Stimulated activated CD8-positive, alpha-beta memory T cell treated with anti-CD3 and anti-CD28 coated beads, Interleukin-4, amount 100 ng/mL, for 1 hour (primary cell): ENCODE data around the gene DMRTA1.
"Not testable (repeated sequence)": the region's sequence is repeated elsewhere in the genome, so short reads cannot be mapped to it uniquely, and the experiment has no call there.

ENCODE experiments used
- DNase-seq, 2 donors: peaks; one replicate each; pipeline ENCODE4 v3.0.0-alpha.2; 2020; ENCODE audit warnings: low read depth in 2 of 2, low spot score in 1 of 2

DMRTA1 gene

GRCh38 chr9:22446589-22446949, at the start of gene DMRTA1:
Gene DMRTA1 (plus strand): TSS chr9:22446824. CDS start chr9:22447066, 242 bp downstream.
- no peak for DNase-seq

DNA sequence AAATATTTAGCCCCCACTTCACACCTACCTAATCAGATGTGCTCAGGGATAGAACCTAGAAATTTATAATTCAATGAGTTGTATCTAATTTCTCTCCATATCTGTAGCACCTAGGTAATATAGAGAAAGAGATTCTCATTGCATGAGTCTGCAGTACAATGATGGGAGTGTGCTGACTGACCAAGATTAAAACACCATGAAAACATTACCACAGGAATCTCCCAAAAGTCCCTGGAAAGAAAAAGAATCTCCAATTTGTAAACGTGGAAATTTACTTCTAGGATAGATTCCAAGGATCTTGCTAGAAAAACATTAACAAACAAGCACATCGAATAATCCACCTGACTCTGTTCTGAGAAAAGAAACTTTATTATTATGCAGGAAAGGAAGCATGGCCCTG, 45.0 kb upstream of the DMRTA1 start:
- no peak for DNase-seq

- DNase-seq = no peak
These were observed 40.6 kb upstream of the DMRTA1 start for GRCh38 chr9:22405869-22406659.

- no peak for DNase-seq
These were observed 32.7 kb upstream of the DMRTA1 start for GRCh38 chr9:22413884-22414283.

- no peak for DNase-seq
These were observed 30.5 kb upstream of the DMRTA1 start for GRCh38 chr9:22415941-22416691.

- no peak for DNase-seq
These were observed 29.9 kb upstream of the DMRTA1 start for GRCh38 chr9:22416692-22417060.

DNA sequence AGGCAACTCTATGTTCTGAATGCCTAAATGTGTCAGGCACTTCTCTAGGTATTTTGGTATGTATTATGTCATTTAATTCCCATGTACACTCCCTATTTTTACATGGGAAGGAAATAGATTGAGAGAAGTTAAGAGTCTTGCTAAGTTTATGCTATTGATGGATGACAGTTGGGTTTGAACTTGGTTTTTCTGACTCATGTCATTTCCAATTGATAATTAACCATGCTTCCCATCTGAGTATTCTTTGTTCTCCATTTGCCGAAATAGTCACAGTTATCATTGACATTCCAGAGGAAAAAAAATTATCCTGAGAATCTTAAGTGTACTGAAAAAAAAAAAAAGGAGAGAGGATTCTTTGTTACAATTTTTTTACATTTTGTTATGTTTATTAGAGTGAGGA, 23.1 kb upstream of the DMRTA1 start:
- no peak for DNase-seq

DNA sequence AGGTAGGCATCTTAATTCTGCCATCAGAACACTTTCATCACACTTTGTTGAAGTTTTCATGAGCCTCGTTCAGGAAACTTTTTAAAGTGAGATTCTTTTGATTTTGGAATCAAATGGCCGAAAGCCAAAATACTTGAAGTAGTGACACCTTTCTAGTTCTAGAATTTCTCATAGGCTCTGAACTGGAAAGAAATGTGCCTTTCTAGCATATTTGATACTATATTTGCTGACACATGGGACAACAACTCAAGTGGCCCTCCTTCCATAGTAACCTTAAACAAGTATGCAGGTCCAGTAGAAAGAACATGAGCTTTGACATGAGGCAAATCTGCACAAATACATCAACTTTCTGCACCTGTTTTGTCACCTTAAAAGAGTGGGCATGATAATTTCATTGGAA, 22.0 kb upstream of the DMRTA1 start:
- no peak for DNase-seq

- no peak for DNase-seq
These were observed 21.1 kb upstream of the DMRTA1 start for GRCh38 chr9:22425551-22425950.

GRCh38 chr9:22427226-22427880, 19.3 kb upstream of the DMRTA1 start:
- DNase-seq = no peak

GRCh38 chr9:22433691-22434090, 12.9 kb upstream of the DMRTA1 start:
- no peak for DNase-seq

DNA sequence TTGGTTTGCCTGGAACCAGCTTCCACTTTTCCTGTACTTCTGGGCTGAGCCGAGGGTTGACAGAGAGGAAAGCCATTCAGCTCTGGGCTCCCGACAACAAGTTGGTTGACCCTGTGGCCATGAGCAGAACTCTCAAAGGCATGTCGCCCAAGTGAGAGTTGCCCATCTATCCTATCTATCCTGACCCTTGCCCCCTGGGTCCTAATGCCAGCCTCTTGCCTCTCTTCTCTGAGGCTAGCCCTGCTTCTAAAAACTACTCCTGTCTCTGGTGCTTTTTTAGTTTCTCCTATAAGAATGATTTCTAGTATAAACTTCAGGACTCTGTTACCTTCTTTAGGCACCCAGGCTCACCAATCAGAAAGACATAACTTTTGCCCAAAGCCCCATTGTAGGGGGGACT, 11.4 kb upstream of the DMRTA1 start:
- DNase-seq = not testable (repeated sequence)

GRCh38 chr9:22437461-22438067, 9.1 kb upstream of the DMRTA1 start:
- not testable (repeated sequence) for DNase-seq

DNA sequence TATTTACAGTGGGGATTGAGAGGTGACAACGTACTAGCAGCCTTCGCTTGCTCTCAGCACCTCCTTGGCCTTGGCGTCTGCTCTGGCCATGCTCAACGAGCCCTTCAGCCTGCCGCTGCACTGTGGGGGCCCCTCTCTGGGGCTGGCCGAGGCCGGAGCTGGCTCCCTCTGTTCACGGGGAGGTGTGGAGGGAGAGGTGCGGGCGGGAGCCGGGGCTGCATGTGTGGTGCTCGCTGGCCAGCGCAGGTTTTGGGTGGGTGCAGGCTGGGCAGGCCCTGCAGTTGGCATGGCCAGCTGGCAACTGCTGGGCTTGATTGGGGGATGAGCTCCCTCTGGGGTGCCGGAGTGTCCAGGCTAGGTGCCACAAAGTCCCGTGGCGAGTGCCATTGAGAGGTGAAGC, 5.8 kb upstream of the DMRTA1 start:
- DNase-seq = no peak

DNA sequence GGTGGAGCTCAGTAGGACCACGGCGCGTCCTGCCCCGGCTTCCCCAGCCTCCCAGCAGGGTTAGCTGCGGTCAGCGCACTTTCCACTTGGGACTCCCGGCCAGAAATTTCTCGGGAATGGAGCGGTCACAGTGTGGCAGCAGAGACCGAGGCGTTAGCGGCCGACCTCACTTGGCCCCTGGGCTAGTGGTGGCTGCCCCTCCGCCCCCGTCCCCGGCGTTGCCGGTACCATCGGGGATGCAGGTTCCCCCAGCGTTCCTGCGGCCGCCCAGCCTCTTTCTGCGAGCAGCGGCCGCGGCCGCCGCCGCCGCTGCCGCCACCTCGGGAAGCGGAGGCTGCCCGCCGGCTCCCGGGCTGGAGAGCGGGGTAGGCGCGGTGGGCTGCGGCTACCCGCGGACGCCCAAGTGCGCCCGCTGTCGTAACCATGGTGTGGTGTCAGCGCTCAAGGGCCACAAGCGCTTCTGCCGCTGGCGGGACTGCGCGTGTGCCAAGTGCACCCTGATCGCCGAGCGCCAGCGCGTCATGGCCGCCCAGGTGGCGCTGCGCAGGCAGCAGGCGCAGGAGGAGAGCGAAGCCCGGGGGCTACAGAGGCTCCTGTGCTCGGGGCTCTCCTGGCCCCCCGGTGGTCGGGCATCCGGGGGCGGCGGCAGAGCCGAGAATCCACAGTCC, 460 bp downstream of the DMRTA1 start:
- DNase-seq = no peak

GRCh38 chr9:22447618-22448305, 1.1 kb downstream of the DMRTA1 start:
- DNase-seq = no peak

- DNase-seq = no peak
These were observed 3.1 kb downstream of the DMRTA1 start for GRCh38 chr9:22449719-22450118.

- no peak for DNase-seq
These were observed 5.9 kb downstream of the DMRTA1 start for GRCh38 chr9:22452415-22453010.

- no peak for DNase-seq
These were observed 7.4 kb downstream of the DMRTA1 start for GRCh38 chr9:22454016-22454415.

DNA sequence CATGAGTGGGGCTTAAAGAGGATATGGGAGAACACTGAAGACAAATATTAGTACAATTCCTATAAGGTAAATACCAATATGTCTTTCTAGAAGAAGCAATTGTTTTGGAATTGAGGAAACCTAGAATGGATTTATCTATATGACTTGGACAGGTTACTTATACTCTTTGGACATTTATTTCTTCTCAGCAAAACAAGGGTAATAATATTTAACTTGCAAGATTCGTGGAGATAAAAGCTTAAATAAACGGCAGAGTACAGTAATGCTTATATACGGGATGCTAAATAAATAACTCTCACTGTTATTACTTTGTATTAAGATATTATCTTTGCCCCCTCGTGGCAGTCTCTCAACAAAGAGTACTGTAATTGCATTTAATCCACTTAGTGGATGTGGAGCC, 8.6 kb downstream of the DMRTA1 start:
- no peak for DNase-seq
